ENCODE measurements around the gene TENT5A. TPM values are rescaled to one million over a fixed set of nuclear protein-coding genes. Genes with fewer than 3 reads are reported as not detected.

The TENT5A gene
- total RNA-seq (2022; extraction: Qiagen RNA extraction; ENCODE audit: low read depth): 0.84 to 1.4 TPM (median 0.99 TPM) in 5 replicates

DNA sequence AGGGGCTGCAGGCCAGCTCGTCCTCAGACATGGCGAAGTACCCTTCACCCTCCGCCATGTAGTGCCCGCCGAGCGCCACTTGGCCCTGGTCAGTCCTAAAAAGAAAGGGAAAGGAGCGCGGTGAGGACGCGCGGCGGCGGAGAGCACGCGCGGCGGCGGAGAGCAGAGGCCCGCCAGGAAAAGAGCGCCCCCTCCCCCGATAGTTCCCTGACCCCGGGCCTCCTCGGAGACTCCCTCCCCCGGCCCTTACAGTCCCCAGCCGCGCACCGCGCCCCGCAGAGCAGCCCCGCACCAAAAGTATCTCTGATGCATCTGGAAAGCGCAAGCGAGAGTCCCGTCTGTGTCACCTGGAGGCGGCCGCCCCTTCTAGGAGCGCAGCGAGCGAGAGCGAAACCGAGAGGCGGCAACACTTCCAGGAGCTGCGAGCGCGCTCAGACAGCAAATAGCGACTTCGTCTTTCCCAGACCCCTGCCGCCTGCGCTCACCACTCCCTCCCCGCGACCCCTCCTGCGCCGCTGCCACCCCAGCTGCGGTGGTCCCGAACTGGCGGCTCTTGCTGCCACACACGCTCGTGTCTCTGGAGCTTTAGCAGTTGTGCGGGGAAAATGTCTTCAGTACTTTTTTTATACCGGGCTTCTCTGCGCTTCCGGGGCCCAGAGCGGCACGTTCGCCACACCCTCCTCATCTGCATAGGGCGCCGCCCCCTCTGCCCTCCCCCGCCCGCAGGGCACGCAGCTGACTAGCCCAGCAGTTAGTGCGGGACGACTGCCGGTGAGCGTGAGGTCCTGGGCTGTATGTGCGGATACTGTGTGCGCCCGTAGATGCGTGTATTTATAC is at the start of gene TENT5A:
TENT5A (minus strand) TSS at position 598 of the 837 bp plus-strand sequence; CDS start at position 58, 540 bp downstream.

Measured in A549 treated with RU486 at 1 μM for 4 hours (cell line).